Dermis blood vessel endothelial cell (primary cell): ENCODE measurements around the gene UBXN2A. TPM values are rescaled to one million over a fixed set of nuclear protein-coding genes. Genes with fewer than 3 reads are reported as not detected.

Experiments used
- DNase-seq: peaks from one replicate; pipeline ENCODE4 v3.0.0; 2010
- total RNA-seq: library from RNA; depleted of rRNA; stranded (reverse); fragments of >200 nt; gene quantifications from 2 replicates; pipeline ENCODE4 v1.2.3, GENCODE V29; 2014

Gene UBXN2A
- total RNA-seq, 1 donor from 2014 or later, result 13.1 TPM

DNA sequence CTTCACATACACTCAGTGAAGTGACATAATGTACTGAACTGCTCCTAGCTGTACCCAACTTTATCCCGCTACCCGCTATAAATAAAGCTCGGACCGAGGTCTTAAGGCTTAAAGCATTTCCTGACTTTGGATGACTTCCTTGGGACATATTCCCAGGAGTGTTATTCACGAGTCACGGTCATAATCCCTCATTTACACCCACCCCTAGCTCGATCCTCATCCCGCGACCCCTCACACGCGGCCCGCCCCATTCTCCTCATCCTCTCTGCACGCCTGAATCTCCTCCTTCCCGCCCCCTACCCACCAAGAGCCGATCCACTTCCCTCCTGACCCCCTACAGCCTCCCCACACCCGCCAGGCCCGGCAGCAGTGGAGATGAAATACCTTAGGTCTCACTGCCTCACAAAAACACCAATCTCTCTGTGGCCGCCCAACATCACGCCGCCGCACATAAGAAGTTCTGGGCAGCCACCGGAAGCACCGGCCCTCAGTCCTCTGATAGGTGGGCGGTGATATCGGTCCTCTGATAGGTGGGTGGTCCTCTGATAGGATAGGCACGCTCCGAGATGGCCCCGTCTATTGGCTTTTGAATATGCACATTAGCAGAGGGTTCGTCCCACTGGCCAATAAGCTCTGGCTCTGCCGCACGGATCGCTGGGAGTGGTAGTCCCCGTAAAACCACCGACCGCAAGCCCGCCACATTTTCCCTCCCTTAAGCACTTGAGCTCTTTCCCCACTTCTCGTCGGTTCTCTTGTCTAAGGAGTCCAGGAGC, 106.9 kb downstream of the UBXN2A start, which contains the start of gene WDCP:
Gene WDCP (minus strand): TSS at position 462 of the 773 bp plus-strand sequence. CDS start 7,897 bp downstream, outside the sequence.
- DNase-seq, result peak; percentile 99

- DNase-seq, result no peak
Observed at GRCh38 chr2:24047703-24048033, 107.4 kb downstream of the UBXN2A start.

- no peak for DNase-seq
Observed at GRCh38 chr2:24048769-24049484, 108.7 kb downstream of the UBXN2A start.

GRCh38 chr2:24049485-24050021, 109.3 kb downstream of the UBXN2A start, which contains the start of gene FKBP1B:
TSS of gene FKBP1B (plus strand) at chr2:24049741. CDS start at chr2:24049850, 109 bp downstream.
- peak; percentile 46 for DNase-seq

DNA sequence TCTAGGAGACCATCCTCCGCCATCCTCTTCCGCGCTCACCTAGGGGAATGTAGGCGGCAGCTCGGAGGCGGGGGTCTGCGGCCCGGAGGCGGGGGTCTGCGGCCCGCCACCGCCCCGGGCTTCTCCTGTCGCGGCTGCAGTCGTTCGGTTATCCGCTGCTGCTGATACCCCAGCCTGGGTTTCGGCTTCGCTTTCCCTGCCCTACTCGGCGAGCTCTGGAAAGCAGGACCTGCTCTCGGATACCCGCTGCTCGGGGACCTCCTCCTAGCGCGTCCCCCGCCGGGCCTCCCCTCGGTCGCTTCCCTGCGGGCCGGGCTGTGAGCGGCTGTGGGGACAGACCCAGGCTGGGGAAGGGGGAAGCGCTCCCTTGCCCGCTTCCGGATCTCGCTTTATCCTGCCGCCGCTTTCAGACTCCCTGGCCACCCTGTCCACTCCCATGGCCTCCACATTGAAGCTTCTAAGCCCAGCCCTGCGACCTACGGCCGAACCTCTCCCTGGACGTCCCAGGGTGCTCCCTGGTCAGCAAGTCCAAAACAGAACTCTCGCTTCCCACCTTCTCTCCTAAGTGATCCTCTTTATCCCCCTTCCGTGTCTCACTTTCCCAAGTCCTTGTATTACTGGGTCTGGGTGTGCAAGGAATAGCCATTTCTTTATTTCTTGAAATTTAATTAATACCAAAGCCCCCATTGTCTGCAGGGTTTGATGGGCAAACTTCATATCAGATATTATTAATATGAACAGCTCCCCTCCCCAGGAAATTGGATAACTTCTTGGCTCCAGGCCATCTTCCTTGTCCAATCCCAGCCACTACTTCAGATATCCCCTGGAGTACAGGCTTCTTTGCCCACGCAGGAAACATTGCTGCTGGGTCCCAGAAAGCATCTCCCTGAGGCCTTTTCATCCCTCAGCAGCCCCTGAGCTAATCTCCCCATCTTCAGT, 110.0 kb downstream of the UBXN2A start:
- peak; percentile 35 for DNase-seq

DNA sequence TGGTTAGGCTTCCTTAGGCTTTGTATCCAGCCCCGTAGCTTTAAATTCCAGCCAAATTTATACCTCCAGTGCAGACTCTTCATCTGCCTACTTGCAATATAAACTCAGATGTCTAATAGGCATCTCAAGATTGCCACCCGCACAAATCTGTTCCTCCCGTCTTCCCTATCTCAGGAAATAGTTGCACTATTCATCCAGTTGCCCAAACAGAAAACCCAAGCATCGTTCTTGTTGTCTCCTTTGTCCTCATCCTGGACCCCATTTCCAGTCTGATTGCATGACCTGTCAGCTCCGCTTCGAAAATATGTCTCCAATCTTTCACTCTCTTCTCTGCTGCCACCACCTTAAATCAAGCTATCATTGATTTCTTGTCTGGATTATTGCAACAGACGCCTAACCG, 111.6 kb downstream of the UBXN2A start:
- DNase-seq, result no peak

GRCh38 chr2:24052951-24053350, 112.7 kb downstream of the UBXN2A start:
- DNase-seq, result no peak

Other genes with a start within 250 kb of the UBXN2A start
- gene ATAD2B, start 13.3 kb upstream of the UBXN2A start, total RNA-seq, result 15.6 and 23.3 TPM in 2 replicates
- gene MFSD2B, start 69.6 kb downstream of the UBXN2A start, total RNA-seq, result under 0.01 and 0.09 TPM in 2 replicates
- gene WDCP, start 106.9 kb downstream of the UBXN2A start, total RNA-seq, result 11.4 and 13.3 TPM in 2 replicates
- 9.9 and 14.5 TPM in 2 replicates for gene FKBP1B, start 109.3 kb downstream of the UBXN2A start, total RNA-seq
- gene SF3B6, start 135.9 kb downstream of the UBXN2A start, total RNA-seq, result 113 and 165 TPM in 2 replicates
- 63.2 and 88.3 TPM in 2 replicates for gene TP53I3, start 144.4 kb downstream of the UBXN2A start, total RNA-seq
- 0.23 and 1.7 TPM in 2 replicates for gene PFN4, start 182.9 kb downstream of the UBXN2A start, total RNA-seq
- 5.2 and 11.6 TPM in 2 replicates for gene FAM228B, start 183.0 kb downstream of the UBXN2A start, total RNA-seq
- 0.28 TPM in 1 of 2 replicates, not detected in the other for gene FAM228A, start 234.6 kb downstream of the UBXN2A start, total RNA-seq